SK-N-MC (cell line): ENCODE results near the gene RNF213.

Experiments
- EZH2 ChIP-seq: fragments of 200-600 bp; sonication (generic); IDR thresholded peaks from one replicate; pipeline ENCODE4 v1.6.1; 2017; ENCODE audit warnings: antibody characterized with exemption
- FOXP2 ChIP-seq: optimal IDR thresholded peaks from 2 replicates; pipeline ENCODE3; 2011; ENCODE audit warnings: mild to moderate bottlenecking, moderate library complexity; ENCODE audit not compliant: insufficient read depth; ENCODE audit errors: extremely low read length, control extremely low read depth
- POLR2AphosphoS5 ChIP-seq: IDR thresholded peaks from 2 replicates; pipeline ENCODE4 v1.6.1; 2012; ENCODE audit warnings: mild to moderate bottlenecking, low read depth, low read length, borderline replicate concordance

GRCh38 chr17:80430446-80431245, 170.0 kb downstream of the RNF213 start:
- TF ChIP-seq EZH2 (no peak), POLR2AphosphoS5 (no peak), FOXP2 (no peak)
